Measurements from ENCODE around the gene AOPEP.

Gene AOPEP, protein sequence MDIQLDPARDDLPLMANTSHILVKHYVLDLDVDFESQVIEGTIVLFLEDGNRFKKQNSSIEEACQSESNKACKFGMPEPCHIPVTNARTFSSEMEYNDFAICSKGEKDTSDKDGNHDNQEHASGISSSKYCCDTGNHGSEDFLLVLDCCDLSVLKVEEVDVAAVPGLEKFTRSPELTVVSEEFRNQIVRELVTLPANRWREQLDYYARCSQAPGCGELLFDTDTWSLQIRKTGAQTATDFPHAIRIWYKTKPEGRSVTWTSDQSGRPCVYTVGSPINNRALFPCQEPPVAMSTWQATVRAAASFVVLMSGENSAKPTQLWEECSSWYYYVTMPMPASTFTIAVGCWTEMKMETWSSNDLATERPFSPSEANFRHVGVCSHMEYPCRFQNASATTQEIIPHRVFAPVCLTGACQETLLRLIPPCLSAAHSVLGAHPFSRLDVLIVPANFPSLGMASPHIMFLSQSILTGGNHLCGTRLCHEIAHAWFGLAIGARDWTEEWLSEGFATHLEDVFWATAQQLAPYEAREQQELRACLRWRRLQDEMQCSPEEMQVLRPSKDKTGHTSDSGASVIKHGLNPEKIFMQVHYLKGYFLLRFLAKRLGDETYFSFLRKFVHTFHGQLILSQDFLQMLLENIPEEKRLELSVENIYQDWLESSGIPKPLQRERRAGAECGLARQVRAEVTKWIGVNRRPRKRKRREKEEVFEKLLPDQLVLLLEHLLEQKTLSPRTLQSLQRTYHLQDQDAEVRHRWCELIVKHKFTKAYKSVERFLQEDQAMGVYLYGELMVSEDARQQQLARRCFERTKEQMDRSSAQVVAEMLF

DNA sequence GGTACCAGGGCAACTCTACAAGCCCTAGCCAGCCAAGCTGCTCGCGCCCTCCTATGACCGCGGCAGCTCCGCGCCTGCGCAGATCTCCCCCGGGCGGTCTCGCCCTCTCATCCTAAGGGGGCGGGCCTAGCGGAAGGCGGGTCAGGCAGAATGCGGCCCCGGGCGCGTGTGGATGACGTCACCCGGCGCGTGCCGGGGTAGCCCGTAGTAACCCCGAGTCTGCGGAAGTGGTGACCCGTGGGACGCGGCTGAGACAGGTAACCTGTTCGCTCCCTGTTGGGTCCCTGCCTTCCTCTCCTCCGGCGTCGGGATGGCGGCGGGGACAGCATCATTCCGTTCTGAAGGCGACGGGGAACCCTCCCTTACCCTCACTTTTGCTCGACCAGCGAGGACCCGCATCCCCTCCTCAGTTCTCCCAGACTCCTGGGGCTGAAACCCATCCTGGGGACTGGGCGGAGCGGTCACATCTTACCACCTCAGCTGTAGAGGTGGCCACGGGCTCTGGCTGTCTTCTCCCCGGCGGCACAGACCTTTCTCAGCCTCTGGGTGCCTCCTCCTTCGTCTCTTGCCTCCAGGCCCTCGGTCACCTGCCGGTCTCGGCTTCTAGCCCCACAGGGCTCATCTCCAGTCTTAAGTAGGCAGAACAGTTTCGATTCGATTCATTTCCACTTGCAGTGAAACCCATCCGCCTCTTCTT lies at the start of gene AOPEP:
TSS of gene AOPEP (plus strand) at position 205 of the 697 bp plus-strand sequence. CDS start 33,085 bp downstream, outside the sequence.
- H3K27ac ChIP-seq, result peak within 1 kb of the TSS; percentile 73
- no peaks in the 10 kb centered on the region for H4K20me1 ChIP-seq
- peaks cover 18% of the 10 kb centered on the region for H3K4me1 ChIP-seq
- peak within 1 kb of the TSS; percentile 79 for H3K4me3 ChIP-seq
- H3K4me2 ChIP-seq, result peak within 1 kb of the TSS; percentile 92
- H3K36me3 ChIP-seq, result no peaks in the 10 kb centered on the region
- TF ChIP-seq Cebpa-rat (IDR thresholded peaks at IDR 0.05), result no peak
- no peaks in the 10 kb centered on the region for H3K27me3 ChIP-seq
- peak within 1 kb of the TSS; percentile 86 for H3K9ac ChIP-seq
- peaks cover 6% of the 10 kb centered on the region; the same call in 1 of the 2 replicates for H3K9me3 ChIP-seq

DNA sequence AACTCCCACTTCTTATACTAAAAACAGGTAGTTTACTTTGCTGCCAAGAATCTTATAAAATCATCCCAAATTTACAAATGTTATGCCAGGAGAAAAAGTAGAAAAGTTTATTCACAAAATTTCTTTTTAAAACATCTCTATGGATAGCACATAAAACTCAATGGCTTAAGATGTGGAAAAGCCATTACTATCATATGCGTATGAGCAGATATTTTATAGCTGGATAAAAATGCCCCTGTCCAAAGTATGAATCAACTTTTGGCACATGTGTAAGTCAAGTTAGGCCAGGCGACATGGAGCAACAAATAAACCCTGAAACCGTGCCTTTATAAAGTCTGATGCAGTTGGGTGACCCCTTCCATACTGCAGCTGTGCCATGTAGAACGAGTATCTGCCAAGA lies 48.6 kb upstream of the AOPEP start:
- Histone ChIP-seq H3K4me1 (no peaks in the 10 kb centered on the region; the same call in 1 of the 2 replicates), H3K9ac (no peak overlapping the region), H3K36me3 (no peaks in the 10 kb centered on the region), H4K20me1 (no peaks in the 10 kb centered on the region), H3K4me2 (no peak overlapping the region), H3K27ac (no peak overlapping the region), H3K4me3 (no peak overlapping the region), H3K9me3 (peaks cover 5% of the 10 kb centered on the region), H3K27me3 (no peaks in the 10 kb centered on the region)
- TF ChIP-seq Cebpa-rat (IDR thresholded peaks at IDR 0.05), result no peak

GRCh38 chr9:94679587-94679986 lies 46.9 kb upstream of the AOPEP start:
- Histone ChIP-seq H3K4me2 (no peak overlapping the region), H3K27ac (no peak overlapping the region), H3K9ac (no peak overlapping the region), H3K9me3 (peaks cover 5% of the 10 kb centered on the region), H3K4me3 (no peak overlapping the region), H3K36me3 (no peaks in the 10 kb centered on the region), H4K20me1 (no peaks in the 10 kb centered on the region), H3K27me3 (no peaks in the 10 kb centered on the region), H3K4me1 (no peaks in the 10 kb centered on the region; the same call in 1 of the 2 replicates)
- no peak for TF ChIP-seq Cebpa-rat (IDR thresholded peaks at IDR 0.05)

GRCh38 chr9:94680020-94680419 lies 46.5 kb upstream of the AOPEP start:
- H4K20me1 ChIP-seq, result no peaks in the 10 kb centered on the region
- H3K4me1 ChIP-seq, result no peaks in the 10 kb centered on the region; the same call in 1 of the 2 replicates
- no peak overlapping the region for H3K9ac ChIP-seq
- H3K9me3 ChIP-seq, result peaks cover 5% of the 10 kb centered on the region
- H3K27me3 ChIP-seq, result no peaks in the 10 kb centered on the region
- H3K27ac ChIP-seq, result no peak overlapping the region
- no peak overlapping the region for H3K4me2 ChIP-seq
- no peak overlapping the region for H3K4me3 ChIP-seq
- TF ChIP-seq Cebpa-rat (IDR thresholded peaks at IDR 0.05), result no peak
- no peaks in the 10 kb centered on the region for H3K36me3 ChIP-seq

DNA sequence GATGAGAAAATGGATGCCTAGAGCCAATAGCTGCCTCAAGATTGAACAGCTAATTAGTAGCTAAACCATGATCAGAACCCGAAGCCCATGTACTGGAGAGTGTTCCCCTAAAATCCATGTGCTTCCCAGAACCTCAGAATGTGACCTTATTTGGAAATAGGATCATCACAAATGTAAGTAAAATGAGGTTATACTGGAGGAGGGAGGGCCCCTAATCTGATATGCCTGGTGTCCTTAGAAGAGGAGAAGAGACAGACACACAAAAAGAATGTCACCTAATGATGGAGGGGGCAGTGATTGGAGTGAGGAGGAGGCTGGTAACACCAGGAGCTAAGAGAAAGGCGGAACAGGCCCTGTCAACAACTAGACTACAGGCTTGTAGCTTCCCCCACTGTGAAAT lies 45.9 kb upstream of the AOPEP start:
- H3K9me3 ChIP-seq, result peaks cover 5% of the 10 kb centered on the region
- no peaks in the 10 kb centered on the region for H3K36me3 ChIP-seq
- H3K4me3 ChIP-seq, result no peak overlapping the region
- peaks cover under 1% of the 10 kb centered on the region for H3K4me1 ChIP-seq
- no peak for TF ChIP-seq Cebpa-rat (IDR thresholded peaks at IDR 0.05)
- no peaks in the 10 kb centered on the region for H3K27me3 ChIP-seq
- no peak overlapping the region for H3K27ac ChIP-seq
- H3K9ac ChIP-seq, result no peak overlapping the region
- no peaks in the 10 kb centered on the region for H4K20me1 ChIP-seq
- no peak overlapping the region for H3K4me2 ChIP-seq

DNA sequence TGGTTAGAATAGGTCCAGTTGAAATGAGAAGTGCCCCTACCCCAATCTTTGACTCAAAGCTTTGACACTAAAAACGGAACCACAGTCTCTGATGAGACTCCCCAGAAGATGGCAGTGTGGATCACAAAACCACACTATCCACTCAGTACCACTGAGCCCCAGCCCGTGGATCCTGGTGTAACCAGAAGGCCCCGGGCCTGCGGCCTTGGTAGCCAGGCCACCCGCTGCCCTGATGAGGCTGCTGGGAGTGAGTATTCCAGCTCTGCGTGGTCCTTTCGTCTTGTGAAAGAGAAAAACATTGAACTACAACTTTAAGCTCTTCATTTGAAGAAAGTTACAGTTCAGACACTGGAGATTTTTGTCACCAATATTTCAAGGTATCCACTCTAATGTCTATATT lies 45.0 kb upstream of the AOPEP start:
- no peaks in the 10 kb centered on the region for H4K20me1 ChIP-seq
- H3K4me2 ChIP-seq, result no peak overlapping the region
- no peak overlapping the region for H3K27ac ChIP-seq
- no peak for TF ChIP-seq Cebpa-rat (IDR thresholded peaks at IDR 0.05)
- no peak overlapping the region for H3K4me3 ChIP-seq
- H3K9ac ChIP-seq, result no peak overlapping the region
- H3K4me1 ChIP-seq, result peaks cover 10% of the 10 kb centered on the region
- H3K36me3 ChIP-seq, result no peaks in the 10 kb centered on the region
- H3K27me3 ChIP-seq, result no peaks in the 10 kb centered on the region
- peaks cover 4% of the 10 kb centered on the region for H3K9me3 ChIP-seq

GRCh38 chr9:94685359-94685758 lies 41.1 kb upstream of the AOPEP start:
- Histone ChIP-seq H3K4me2 (no peak overlapping the region), H3K36me3 (no peaks in the 10 kb centered on the region), H3K9me3 (no peaks in the 10 kb centered on the region), H4K20me1 (no peaks in the 10 kb centered on the region), H3K4me3 (no peak overlapping the region), H3K9ac (no peak overlapping the region), H3K27ac (no peak overlapping the region), H3K4me1 (peaks cover 19% of the 10 kb centered on the region), H3K27me3 (no peaks in the 10 kb centered on the region)
- TF ChIP-seq Cebpa-rat (IDR thresholded peaks at IDR 0.05), result no peak

DNA sequence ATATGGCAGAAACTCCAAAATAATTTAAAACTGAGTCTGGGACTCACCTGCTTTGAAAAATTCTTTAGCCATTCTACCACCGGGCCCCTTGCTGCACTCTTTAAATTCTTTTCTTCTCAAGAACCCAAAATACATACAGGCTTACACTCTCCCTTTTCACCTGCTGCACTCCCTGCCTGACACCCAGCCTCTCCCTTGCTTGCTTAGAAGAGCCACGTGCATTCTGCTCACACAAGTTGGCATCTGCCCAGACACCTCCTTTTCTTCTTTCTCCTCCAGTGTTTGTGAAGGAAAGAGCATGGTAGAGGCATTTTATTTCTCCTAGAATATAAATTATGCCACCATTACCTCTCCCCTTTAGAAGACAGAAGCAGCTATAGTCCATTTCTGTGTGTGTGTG lies 39.0 kb upstream of the AOPEP start:
- Histone ChIP-seq H3K27ac (no peak overlapping the region), H3K27me3 (no peaks in the 10 kb centered on the region)
- TF ChIP-seq Cebpa-rat (IDR thresholded peaks at IDR 0.05), result no peak

GRCh38 chr9:94690344-94690743 lies 36.2 kb upstream of the AOPEP start:
- H3K4me2 ChIP-seq, result no peak overlapping the region
- no peak for TF ChIP-seq Cebpa-rat (IDR thresholded peaks at IDR 0.05)
- H3K27ac ChIP-seq, result no peak overlapping the region
- no peak overlapping the region for H3K9ac ChIP-seq
- no peaks in the 10 kb centered on the region for H3K9me3 ChIP-seq
- no peak overlapping the region for H3K4me3 ChIP-seq
- H3K27me3 ChIP-seq, result no peaks in the 10 kb centered on the region
- peaks cover 19% of the 10 kb centered on the region for H3K4me1 ChIP-seq
- no peaks in the 10 kb centered on the region for H4K20me1 ChIP-seq
- H3K36me3 ChIP-seq, result no peaks in the 10 kb centered on the region

More for the DNA sequence above, 39.0 kb upstream of the AOPEP start:
- no peak overlapping the region for H3K4me2 ChIP-seq
- no peak overlapping the region for H3K4me3 ChIP-seq
- H3K9ac ChIP-seq, result no peak overlapping the region
- H3K4me1 ChIP-seq, result peaks cover 19% of the 10 kb centered on the region
- no peaks in the 10 kb centered on the region for H3K36me3 ChIP-seq
- no peaks in the 10 kb centered on the region for H4K20me1 ChIP-seq
- H3K9me3 ChIP-seq, result no peaks in the 10 kb centered on the region

Measured in BLaER1 (cell line).